Stimulated activated CD4-positive, alpha-beta T cell treated with anti-CD3 and anti-CD28 coated beads, Interleukin-15, amount 100 ng/mL, for 1 hour (primary cell): ENCODE results near the gene TLR9.
A peak's percentile ranks its signal among the peaks of the same experiment; 100 is the strongest.

Source experiments
- DNase-seq, 2 donors: peaks; one replicate each; pipeline ENCODE4 v3.0.0-alpha.2; 2020; ENCODE audit warnings: low read depth in 1 of 2, low spot score in 1 of 2

Gene TLR9

DNA sequence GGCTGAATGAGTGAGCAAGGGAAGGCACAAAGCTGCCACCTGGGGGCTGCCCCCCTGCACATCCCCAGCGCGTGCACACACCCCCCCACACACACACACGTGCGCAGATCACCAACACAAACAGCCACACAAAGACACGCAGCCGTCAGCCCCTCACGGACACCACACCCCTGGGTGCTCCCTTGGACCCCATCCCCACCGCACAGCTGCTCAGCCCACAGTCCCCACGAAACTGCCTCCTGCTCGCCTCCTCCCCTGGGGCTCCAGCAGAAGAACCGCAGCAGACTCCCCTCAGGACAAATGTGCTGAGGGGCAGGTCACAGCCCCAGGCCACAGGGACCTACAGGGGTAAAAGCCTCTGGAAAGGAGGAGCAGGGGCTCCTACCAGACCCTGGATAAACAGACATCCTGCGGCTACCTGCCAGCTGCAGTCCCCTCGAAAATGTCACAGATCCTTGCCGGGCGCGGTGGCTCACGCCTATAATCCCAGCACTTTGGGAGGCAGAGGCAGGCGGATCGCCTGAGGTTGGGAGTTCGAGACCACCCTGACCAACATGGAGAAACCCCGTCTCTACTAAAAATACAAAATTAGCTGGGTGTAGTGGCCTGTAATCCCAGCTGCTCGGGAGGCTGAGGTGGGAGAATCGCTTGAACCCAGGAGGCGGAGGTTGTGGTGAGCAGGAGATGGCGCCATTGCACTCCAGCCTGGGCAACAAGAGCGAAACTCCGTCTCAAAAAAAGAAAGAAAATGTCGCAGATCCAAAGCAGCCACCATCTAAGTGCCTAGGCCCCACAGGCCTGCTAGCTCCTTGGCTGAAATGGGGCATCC is 7.0 kb upstream of the TLR9 start:
- no peak for DNase-seq

DNA sequence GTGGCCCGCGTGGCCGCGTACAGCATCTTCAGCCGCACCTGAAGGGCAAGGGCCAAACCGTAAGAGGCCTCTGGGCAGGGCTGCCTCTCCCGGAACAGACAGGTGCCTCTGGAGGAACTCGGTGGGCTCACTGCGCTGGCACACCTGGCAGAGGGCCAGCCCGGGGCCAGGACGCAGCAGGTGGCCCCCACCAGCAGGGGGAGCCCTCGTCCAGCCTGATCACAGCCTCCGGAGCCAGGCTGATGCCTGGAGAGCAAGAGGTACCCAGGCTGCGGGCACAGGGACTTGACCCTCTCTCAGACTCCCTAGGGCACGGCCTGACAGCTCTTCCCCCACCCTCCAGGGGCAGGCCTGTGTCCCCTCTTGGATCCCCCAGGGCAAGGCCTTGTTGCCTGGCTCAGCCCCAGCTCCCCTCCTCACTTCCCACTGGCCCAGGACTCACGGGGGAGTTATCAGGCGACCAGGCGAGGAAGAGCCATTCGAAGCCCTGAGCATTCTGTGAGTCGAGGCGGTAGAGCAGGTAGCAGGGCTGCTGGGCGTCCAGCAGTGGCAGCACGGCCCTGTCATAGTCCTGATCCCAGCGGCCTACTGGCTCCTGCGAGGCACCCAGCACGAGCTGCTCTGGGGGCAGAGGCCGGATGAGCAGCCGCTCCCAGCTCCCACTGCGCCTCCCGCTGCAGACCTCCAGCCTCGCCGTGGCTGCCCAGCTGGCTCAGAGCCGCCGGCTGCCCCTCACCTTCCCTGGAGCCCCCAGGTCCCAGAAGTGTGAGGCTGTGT is 6.2 kb upstream of the TLR9 start:
- peak; percentile 79 to 89 for DNase-seq

DNA sequence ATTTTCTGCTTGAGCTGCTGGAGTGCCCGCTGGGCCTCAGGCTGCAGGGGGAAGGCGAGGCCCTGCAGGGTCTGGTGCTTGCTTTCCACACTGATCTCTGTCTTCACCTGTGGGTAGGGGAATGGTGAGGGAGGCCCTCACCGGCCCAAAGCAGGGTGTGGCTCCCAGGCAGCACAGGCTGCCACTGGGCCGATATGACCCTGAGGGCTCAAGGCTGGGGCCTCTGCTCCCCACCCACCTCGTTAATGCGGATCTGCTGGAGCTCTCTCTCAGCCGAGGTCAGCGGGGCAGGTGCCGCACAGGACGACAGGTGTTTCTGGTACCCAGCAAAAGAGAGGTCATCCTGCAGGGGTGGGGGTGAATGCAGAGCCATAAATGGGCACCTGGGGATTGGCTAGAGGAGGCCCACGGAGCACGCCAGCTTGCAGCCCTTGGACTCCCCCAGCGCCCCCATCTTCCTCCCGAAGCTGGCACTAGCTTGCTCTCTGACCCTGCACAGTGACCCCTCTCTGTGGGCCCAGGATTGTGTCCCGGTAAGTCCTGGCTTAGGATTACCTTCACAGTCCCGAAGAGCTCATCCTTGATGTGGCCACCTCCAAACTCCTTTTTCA is 5.5 kb upstream of the TLR9 start:
- DNase-seq: no peak

DNA sequence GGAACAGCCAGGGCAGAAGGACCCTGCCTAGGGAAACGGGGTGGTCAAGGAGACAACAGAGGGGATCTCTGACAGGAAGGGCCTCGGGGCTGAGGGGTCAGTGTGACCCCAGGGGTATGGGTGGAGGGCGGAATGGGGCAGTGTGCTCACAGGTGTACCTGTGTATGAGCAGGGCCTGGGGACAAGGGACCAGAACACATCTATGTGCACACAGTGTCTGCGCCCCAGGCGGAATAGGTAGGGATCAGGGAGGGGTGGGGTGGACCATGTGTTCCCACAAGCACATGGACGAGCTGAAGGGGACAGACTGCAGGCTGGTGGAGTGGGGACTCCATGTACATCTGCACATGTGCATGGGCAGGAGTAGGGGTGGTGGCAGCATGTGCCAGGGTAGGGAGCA is 5.0 kb upstream of the TLR9 start:
- DNase-seq: no peak

DNA sequence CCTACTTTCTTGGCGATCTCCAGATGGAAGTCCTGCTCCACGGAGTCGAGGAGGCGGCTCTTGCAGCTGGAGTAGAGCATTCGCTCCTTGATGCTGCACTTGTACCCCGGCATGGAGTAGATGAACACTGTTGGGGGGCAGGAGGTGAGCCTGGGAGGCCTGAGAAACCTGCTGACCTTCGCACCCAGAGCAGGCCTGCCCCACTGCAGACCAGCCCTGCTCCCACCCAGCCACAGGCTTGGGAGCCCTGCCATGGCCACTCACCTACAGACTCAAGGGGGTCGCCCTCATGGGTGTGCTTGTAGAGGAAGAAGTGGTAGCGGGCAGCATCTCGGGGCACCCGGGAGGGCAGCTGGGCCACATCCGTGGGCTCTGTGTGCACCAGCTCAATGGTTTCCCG is 4.2 kb upstream of the TLR9 start:
- DNase-seq: no peak

DNA sequence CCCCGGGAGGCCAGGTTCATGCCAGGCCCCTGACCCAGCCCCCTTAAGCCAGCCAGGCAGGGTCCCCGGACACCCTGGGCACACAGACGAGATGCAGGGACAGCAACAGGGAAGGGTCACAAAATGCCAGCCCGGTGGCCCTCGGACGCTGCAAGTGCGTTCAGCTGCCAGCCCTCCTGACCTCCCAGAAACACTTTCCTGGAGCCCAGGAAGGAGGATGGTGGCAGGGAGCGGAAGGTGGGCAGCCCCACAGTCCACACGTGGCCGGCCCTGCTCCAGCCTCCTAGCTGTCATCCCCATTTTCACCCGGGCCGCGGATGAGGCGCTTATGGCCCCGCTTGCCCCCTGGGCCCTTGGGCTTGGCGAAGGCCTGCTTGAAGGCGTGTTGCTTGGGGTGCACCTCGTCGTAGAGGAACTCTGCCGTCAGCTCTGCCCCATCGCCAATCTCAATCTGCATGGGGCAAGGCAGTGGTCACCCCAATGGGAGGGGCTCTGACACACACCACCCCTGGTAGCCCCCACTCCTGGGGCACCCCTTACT is 3.4 kb upstream of the TLR9 start:
- DNase-seq: no peak

DNA sequence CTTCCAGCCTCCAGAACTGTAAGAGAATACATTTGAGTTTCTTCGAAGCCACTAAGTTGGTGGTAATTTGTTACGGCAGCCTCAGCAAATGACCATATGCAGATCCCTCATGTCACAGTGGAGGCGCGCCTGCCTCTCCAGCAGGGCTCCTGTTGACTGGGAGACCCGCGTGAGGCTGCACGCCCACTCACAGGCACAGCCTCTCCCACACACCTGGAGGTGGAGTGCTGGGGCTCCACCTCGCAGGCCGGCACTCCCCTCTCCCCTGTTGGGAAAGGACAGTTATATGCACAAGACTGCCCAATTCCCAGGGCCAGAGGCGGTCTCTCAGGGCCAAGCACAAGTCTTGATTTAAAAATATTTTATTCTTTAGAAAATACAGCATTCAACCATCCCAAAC is 2.8 kb upstream of the TLR9 start:
- DNase-seq: no peak

DNA sequence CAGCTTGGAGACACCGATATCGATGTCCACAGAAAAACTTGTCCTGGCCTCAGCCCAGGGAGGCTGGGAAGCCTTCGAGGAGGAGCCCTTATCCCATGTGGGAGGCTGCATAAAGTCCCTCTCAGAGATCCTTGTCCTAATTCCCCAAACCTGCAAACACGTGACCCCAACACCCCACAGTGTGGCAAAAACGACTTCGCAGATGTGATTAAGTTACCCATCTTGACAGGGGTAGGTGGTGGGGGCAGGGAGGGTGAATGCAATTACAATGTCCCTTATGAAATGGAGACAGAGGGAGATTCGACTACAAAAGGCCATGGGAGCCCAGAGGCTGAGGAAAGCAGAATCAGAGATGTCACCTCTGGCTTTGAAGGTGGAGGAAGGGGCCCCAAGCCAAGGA is 2.3 kb upstream of the TLR9 start:
- DNase-seq: no peak

DNA sequence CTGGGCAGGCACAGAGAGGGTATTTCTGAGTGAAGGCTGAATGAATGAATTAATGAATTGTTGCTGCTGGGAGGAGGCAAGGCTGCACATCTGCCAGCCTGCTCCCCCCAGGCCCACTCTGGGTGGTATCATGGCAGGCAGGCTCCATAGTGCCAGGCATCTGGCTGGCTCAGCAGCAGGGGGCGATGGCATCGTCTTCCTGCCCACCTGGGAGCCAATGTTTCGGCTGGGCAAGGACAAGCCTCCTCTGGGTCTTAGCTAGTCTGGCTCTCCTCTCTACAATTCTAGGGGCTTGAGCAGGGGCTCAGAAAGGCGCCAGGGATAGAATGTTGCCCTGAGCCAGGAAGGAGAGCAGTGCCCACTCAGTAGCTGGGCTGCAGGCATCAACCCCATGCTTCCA is 1.7 kb upstream of the TLR9 start:
- DNase-seq: no peak

DNA sequence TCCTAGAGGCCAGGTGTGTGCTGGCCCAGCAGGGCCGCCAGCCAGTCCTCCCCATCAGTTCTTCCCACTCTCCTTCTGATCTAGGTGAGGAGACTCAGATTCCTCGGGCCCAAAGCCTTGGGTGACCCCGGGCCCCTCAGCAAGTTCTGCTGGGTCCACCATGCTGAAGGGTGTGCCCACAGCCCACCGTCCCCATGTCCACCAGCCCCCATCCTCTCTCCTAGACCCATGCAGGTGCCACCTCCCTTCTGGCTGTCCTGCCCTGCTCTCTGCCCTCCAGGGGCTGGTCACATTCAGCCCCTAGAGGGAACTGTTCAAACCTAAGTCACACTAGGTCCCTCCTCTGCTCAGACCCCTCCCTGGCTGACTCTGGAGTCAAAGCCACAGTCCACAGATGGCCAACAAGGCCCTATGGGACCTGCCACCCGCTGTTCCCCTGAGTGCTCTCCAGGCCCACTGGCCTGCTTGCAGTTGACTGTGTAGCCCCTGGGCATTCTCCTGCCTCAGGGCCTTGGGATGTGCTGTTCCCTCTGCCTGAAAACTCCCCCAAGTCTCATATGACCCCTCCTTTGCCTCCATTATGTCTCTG is 878 bp upstream of the TLR9 start:
- DNase-seq: no peak

DNA sequence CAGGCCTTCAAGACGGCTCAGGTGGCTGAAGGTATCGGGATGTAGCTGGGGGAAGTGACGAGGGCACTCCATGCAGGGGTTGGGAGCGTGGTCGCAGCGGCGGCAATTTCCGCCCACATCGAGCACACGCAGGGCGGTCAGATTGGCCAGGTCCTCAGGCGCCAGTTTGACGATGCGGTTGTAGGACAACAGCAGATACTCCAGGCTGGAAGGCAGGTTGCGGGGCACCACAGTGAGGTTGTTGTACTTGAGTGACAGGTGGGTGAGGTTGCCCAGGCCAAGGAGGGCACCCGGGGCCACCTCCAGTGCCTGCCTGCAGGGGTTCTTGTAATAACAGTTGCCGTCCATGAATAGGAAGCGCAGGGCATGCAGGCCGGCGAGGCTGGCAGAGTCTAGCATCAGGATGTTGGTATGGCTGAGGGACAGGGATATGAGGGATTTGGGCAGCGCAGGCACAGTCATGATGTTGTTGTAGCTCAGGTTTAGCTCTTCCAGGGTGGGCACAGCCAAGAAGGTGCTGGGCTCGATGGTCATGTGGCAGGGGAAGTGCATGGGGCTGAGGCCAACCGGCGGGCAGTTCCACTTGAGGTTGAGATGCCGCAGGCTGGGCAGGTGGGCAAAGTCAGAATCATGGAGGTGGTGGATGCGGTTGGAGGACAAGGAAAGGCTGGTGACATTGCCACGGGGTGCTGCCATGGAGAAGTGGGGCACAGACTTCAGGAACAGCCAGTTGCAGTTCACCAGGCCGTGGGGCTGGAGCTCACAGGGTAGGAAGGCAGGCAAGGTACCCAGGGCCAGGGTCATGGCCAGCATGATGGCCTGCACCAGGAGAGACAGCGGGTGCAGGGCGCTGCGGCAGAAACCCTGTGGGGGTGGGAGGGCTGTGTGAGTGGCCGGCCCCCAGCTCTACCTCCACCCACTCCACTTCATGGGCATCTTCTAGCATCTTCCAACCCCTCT is 1.7 kb downstream of the TLR9 start:
- DNase-seq: no peak

DNA sequence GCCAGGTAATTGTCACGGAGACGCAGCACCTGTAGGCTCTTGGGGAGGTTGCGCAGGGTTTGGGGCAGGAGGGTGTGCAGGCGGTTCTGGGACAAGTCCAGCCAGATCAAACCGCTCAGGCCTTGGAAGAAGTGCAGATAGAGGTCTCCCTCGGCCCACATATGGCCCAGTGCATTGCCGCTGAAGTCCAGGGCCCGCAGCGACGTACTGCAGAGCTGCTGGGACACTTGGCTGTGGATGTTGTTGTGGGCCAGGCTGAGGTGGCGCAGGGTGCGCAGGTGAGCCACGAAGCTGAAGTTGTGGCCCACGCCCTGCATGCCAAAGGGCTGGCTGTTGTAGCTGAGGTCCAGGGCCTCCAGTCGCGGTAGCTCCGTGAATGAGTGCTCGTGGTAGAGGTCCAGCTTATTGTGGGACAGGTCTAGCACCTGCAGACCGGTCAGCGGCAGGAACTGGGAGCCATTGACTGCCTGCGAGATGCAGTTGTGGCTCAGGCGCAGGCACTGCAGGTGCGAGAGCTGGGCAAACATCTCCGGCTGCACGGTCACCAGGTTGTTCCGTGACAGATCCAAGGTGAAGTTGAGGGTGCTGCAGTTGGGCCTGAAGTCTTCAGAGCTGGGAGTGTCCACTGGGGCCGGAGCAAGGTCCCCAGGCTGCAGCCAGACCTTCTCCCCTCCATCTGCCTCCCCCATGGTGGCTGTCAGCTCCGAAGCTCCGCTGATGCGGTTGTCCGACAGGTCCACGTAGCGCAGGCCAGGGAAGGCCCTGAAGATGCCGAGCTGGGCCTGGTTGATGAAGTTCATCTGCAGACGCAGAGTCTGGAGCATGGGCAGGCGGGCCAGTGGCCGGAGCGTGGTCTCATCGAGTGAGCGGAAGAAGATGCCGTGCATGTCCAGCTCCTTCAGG is 2.9 kb downstream of the TLR9 start:
- DNase-seq: no peak

DNA sequence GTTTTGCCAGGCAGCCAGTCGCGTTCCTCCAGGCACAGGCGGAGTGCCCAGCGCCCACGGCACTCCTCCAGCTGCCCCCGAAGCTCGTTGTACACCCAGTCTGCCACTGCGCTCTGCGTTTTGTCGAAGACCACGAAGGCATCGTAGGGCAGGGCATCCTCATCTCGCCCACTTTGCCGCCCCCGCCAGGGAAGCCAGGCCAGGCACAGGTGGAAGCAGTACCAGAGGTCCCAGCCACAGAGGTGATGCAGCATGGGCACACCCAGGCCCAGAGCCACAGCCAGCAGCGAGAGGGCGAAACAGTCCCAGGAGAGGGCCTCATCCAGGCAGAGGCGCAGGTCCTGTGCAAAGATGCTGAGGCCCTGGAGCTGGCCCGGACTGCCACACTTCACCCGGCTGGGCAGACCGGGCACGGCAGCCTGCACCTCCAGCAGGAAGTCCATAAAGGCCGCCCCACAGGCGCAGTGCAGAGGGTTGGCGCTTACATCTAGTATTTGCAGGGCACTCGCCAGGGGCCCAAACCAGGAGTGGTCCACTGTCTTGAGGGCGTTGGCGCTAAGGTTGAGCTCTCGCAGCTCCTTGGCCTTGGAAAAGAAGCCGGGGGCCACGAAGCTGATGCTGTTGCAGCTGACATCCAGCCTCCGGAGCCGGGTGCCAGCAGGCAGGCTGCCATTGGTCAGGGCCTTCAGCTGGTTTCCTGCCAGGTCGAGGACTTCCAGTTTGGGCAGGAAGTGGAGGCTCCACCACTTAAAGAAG is 3.7 kb downstream of the TLR9 start:
- no peak for DNase-seq

DNA sequence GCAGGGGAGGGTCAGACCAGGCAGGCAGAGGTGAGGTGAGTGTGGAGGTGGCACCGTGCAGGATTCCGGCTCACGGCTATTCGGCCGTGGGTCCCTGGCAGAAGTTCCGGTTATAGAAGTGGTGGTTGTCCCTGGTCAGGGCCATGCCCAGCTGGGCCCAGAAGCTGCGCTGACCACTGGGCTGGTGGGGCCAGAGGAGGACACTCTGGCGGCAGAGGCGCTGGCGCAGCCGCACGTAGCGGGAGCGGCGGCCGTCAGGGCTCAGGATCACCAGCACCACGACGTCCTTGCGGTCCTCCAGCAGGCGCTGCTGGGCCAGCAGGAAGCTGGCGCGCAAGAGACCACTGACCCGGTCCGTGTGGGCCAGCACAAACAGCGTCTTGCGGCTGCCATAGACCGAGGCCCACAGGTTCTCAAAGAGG is 4.3 kb downstream of the TLR9 start:
- DNase-seq: no peak

DNA sequence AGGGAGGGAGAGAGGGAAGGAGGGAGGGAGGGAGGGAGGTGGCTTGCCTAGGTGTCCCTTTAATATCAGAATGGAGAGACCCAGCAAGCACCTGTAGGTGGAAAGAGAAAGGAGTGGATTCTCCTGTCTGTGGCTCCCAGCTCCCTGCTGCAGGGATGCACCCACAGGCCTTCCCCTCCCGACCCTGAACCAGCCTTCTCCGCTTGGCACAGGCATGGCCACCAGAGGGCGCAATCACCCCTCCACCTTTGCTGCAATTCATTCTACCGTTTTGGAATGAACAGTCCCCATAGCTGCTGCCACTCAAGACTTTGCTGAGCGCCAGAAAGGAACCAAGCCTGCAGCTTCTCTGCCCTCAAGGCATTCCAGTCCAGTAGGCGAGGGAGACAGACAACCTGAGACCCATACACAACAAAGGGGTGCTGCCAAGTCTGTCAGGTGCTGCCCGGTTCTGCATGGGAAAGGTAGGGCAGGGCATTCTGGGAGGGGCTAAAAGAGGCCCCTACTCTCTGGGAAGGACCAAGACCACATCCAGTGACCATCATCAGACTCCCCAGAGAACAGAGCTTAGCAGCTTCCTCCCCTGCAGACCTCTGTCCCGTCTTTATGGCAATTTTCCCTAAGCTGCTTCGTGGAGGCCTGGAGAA is 4.9 kb downstream of the TLR9 start:
- DNase-seq: peak; percentile 78 to 86

DNA sequence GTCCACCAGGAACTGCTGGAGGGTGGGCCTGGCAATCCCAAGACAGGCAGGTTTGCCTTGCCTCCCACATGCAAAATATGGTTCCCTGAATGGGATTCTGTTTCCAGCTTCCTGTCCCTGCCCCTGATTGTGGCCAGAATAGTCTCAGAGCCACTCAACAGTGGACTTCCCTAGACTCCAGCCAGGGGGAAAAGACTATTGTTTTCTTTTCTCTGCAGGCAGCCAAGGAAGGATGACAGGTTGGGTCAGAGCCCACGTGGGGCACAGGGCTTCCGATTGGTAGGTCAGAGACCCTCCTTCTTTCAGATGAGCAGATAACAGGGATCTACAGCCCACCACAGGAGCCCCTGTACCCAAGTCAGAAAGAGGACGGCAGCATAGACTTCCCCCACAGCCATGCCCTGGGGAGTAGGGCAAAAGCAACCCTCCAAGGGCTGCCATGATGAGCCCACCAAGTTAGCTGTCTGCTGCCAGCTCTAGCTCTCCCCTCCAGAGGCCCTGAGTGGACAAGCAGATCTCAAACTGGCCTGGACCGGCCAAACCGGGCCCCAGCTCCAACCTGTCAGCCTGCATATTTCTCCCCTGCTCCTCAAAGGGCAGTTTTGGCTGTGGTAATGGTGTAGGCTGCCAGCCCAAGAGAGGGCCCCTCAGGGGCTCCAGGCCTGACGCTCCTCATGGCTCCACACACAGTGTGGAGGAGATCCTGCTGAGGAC is 6.4 kb downstream of the TLR9 start:
- DNase-seq: no peak

DNA sequence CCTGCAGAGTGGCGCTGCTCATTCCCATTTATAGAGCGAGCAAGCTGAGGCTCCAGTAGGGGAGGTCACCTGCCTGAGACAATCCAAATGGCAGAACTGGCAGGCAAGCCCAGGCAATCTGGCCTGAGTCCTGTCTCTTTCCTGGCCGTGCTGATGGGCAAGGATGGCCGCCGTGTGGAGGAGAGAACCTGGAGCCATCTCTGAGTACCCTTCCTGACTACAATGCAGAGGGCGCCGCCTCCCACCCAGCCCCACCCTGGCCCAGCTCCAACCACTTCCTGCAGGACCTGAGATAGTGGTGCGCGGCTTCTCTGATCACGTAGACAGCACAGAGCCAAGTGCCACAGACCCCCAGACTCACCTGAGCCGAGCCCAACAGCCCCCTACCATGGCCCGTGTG is 7.0 kb downstream of the TLR9 start:
- no peak for DNase-seq

DNA sequence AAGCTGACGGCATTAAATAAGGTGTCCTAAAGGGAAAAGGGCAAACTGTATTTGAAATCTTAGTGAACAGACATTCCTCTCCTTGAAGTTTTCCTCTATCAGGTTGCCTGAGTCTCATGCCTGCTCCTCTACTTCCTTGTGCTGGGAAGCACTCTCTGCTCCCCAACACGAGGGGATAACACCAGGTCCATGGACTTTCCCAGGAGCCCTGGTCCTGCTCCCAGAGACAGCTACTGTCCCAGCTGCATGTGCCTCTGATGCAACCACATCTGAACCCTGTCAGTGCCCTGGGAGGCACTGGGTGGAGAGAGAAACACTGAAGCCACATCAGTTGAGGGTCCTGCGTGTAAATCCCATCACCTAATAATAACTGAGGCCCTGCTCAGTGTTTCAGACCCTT is 7.4 kb downstream of the TLR9 start:
- DNase-seq: no peak
